Upper lobe of right lung (tissue), 1 donor: ENCODE results near the gene NCEH1. TPM values are rescaled to one million over a fixed set of nuclear protein-coding genes. Genes with fewer than 3 reads are reported as not detected.

Experiments used
- ATAC-seq: fragments of 200-7000 bp; cut with Tn5 transposase; one replicate; pipeline ENCODE4 v1.9.1; 2020; ENCODE audit warnings: mild to moderate bottlenecking, moderate library complexity
- DNase-seq: peaks from one replicate; pipeline ENCODE4 v3.0.0-alpha.2; 2020
- H3K27ac ChIP-seq: fragments of 200-600 bp; one replicate; pipeline ENCODE4 v1.8.0; 2022
- H3K27me3 ChIP-seq: fragments of 200-600 bp; one replicate; pipeline ENCODE4 v1.8.0; 2022; ENCODE audit warnings: mild to moderate bottlenecking
- H3K36me3 ChIP-seq: fragments of 200-600 bp; one replicate; pipeline ENCODE4 v1.8.0; 2022
- H3K4me1 ChIP-seq: fragments of 200-600 bp; one replicate; pipeline ENCODE4 v1.8.0; 2022
- H3K4me3 ChIP-seq: fragments of 200-600 bp; one replicate; pipeline ENCODE4 v1.8.0; 2022; ENCODE audit warnings: mild to moderate bottlenecking
- H3K9me3 ChIP-seq: fragments of 200-600 bp; one replicate; pipeline ENCODE4 v1.8.0; 2022
- intact Hi-C: fragments of 100-400 bp; cut with DNase I; formaldehyde crosslinking; loops from one replicate; pipeline ENCODE4 v1.11.0; 2022
- total RNA-seq: library from RNA; stranded (reverse); fragmentation: NEBNext Ultra II Directional; extraction: Animal tissue kit (Norgen Biotek cat#: 25700); gene quantifications from one replicate; pipeline ENCODE4 v1.2.1, GENCODE V29; 2021
- TF ChIP-seq, protein P1 (sequence below): fragments of 200-600 bp; IDR thresholded peaks from one replicate; pipeline ENCODE4 v1.8.0; 2022; ENCODE audit warnings: antibody characterized with exemption
- donor health status: DM: no; HTN: yes; CAD: no; lungs with severe emphysema.

Gene NCEH1
- total RNA-seq, 1 donor from 2014 or later, result 62.1 TPM

DNA sequence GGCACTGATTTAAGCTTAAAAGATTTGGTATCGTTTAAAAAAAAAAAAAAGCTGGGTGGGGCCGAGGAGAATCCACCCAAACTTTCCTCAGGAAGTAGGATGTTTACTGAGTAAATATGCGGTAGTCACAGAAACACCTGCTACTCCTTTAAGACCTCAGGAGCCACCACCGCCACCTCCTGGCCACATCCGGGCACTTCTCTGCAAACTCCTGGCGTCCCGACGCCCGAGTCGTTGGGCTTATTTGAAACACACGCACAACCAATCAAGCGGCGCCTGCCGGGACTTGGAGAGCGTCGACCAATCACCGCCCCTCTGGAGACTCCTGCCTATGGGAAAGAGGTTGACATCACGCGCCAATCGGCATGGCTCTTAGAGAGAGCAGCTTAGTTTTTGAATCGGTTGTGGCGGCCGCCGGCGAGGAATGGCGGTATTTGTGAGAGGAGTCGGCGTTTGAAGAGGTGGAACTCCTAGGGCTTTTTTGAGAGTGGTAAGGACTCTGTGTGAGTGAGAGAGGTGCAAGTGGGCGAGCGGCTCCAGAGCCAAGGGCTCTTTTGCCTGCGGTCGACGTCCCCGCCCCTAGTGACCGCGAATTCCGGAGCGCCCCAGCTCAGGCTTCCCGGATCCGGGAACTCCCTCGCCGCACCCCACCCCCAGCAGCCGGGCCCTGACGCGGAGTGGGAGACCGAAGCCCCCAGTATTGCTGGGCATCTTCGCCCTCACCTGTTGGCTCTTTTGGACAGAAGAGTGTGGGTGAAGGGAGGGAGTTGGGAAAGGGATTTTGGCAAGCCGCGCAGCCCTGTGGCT is 39.7 kb upstream of the NCEH1 start, which contains the start of gene ECT2:
Gene ECT2, plus strand, starts transcription at position 359 of the 807 bp plus-strand sequence. CDS start 3,805 bp downstream, outside the sequence.
- peaks cover under 1% of the 10 kb centered on the region for H3K36me3 ChIP-seq
- H3K4me1 ChIP-seq, result peaks cover 7% of the 10 kb centered on the region
- H3K27me3 ChIP-seq, result no peaks in the 10 kb centered on the region
- peak within 1 kb of the TSS; percentile 94 for H3K4me3 ChIP-seq
- TF ChIP-seq, protein P1, sequence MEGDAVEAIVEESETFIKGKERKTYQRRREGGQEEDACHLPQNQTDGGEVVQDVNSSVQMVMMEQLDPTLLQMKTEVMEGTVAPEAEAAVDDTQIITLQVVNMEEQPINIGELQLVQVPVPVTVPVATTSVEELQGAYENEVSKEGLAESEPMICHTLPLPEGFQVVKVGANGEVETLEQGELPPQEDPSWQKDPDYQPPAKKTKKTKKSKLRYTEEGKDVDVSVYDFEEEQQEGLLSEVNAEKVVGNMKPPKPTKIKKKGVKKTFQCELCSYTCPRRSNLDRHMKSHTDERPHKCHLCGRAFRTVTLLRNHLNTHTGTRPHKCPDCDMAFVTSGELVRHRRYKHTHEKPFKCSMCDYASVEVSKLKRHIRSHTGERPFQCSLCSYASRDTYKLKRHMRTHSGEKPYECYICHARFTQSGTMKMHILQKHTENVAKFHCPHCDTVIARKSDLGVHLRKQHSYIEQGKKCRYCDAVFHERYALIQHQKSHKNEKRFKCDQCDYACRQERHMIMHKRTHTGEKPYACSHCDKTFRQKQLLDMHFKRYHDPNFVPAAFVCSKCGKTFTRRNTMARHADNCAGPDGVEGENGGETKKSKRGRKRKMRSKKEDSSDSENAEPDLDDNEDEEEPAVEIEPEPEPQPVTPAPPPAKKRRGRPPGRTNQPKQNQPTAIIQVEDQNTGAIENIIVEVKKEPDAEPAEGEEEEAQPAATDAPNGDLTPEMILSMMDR, result peak; percentile 81
- ATAC-seq, result peak; percentile 99
- peak; percentile 99 for DNase-seq
- intact Hi-C loops, result no loop called here
- H3K27ac ChIP-seq, result peak within 1 kb of the TSS; percentile 94
- no peaks in the 10 kb centered on the region for H3K9me3 ChIP-seq

DNA sequence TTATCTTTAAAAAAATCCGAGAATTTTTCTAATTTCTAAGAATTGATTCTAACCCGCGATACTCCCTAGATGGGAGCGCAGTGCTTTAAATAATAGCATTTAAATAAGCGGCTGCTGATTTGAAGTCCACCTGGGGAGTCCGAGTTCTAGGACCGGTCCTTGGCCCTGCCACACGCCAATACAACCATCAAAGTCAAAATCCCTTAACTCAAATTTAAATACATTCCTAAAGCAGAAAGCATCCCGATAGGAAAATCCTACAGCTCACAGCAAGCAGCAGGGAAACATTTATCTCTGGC is 39.2 kb upstream of the NCEH1 start:
- ATAC-seq (no peak), DNase-seq (no peak)
- Histone ChIP-seq H3K36me3 (no peaks in the 10 kb centered on the region), H3K4me3 (peak overlapping the region; percentile 94), H3K27ac (peak overlapping the region; percentile 94), H3K27me3 (no peaks in the 10 kb centered on the region), H3K4me1 (peaks cover 7% of the 10 kb centered on the region), H3K9me3 (no peaks in the 10 kb centered on the region)
- TF ChIP-seq, protein P1, result no peak
- intact Hi-C loops, result no loop called here

DNA sequence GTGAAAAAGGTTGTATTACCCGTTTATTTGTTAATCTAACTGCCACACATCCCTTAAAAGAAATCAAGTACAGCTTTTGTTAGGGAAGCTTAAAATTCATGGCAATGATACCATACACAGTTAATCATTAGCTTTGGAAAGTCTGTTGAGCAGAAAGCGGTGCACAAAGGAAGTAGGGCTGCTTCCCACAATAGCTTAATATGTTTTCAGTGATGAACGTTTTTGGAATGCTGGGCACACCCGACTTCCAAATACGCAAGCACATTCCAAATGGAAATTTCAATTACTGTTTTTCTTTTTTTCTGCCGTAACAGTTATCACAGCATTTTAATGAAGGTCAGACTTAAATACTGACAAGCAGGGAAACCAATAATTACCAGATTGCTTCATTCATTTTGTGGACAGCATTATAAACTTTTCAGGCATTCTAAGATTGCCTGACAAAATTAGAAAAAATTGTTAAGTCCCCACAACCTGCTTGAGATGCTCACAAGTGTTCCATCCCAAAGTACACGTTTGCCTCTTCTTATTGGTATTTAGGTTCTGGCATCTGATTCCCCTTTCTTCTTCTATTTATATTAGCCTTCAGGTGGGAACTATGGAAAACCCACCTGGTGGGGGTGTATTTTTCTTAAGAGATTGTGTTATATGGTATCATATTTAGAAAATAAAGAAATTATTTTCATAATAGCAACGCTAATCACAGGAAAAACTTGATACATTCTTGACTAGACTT is 38.5 kb upstream of the NCEH1 start:
- Histone ChIP-seq H3K27ac (peak overlapping the region; percentile 94), H3K9me3 (no peaks in the 10 kb centered on the region), H3K27me3 (no peaks in the 10 kb centered on the region), H3K36me3 (no peaks in the 10 kb centered on the region), H3K4me1 (peaks cover 7% of the 10 kb centered on the region), H3K4me3 (peak overlapping the region; percentile 94)
- intact Hi-C loops, result no loop called here
- ATAC-seq, result peak; percentile 40
- no peak for DNase-seq
- TF ChIP-seq, protein P1, result no peak

DNA sequence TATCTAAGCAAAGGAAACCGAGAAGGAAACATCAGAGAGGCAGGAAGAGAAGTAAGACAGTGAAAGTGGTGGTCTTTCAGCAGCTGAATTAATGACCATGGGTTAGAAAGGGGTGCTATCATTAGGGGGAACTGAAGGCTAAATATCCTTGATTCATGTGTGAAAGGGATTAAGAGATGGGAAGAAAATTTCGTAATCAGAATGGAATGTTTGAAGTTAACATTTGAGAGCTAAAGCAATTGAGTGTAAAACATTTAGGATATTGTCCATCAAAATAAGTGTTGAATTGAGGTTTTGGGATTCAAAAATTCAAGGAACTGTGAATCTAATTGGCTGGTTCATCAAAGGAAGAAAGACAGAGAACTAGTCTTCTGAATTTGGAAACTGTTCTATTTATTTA is 35.6 kb upstream of the NCEH1 start:
- intact Hi-C loops, result no loop called here
- Histone ChIP-seq H3K9me3 (no peaks in the 10 kb centered on the region), H3K4me3 (no peak overlapping the region), H3K27ac (no peak overlapping the region), H3K4me1 (peaks cover 7% of the 10 kb centered on the region), H3K36me3 (no peaks in the 10 kb centered on the region), H3K27me3 (no peaks in the 10 kb centered on the region)
- DNase-seq (no peak), ATAC-seq (no peak)
- TF ChIP-seq, protein P1, result no peak

DNA sequence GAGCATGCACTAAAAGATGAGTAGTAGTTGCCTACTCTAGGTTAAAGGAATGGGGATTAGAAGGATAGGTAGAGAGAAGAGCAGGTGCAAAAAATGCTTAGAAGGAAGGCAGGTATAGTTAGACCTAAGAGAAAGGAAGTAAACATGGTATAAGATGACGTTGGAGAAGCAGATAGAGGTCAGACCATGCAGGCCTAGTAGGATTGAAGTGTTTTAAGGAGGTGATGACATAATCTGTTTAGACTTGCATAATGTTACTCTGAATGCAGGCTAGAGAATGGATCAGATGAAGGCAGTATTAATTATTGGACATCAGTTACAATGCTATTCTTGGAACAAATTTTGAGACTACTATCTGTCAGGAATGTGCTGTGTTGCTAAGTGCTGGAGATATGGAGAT is 28.6 kb upstream of the NCEH1 start:
- no peaks in the 10 kb centered on the region for H3K9me3 ChIP-seq
- no peak overlapping the region for H3K4me3 ChIP-seq
- ATAC-seq, result no peak
- no peaks in the 10 kb centered on the region for H3K4me1 ChIP-seq
- no peak overlapping the region for H3K27ac ChIP-seq
- no peaks in the 10 kb centered on the region for H3K27me3 ChIP-seq
- intact Hi-C loops, result no loop called here
- no peaks in the 10 kb centered on the region for H3K36me3 ChIP-seq
- TF ChIP-seq, protein P1, result no peak
- DNase-seq, result no peak
